Keratinocyte (primary cell): ENCODE measurements around the gene ZDHHC18. TPM values are rescaled to one million over a fixed set of nuclear protein-coding genes. Genes with fewer than 3 reads are reported as not detected.

Experiments
- DNase-seq: peaks from one replicate; pipeline ENCODE4 v3.0.0-alpha.2; 2011; ENCODE audit warnings: low read depth, missing footprints, low spot score
- FAIRE-seq: peaks from 2 replicates; lab custom pipeline; 2011; peaks lifted over from hg19 to GRCh38; lab: Jason Lieb, UNC
- H2AFZ ChIP-seq: 2 replicates; pipeline ENCODE4 v1.6.0; 2012; ENCODE audit warnings: low read length, control low read depth, inconsistent platforms; ENCODE audit not compliant: control insufficient read depth
- H3K27ac ChIP-seq: 2 replicates; pipeline ENCODE4 v1.5.1; 2011; ENCODE audit warnings: low read length; ENCODE audit not compliant: control insufficient read depth, insufficient read depth
- H3K27me3 ChIP-seq: 3 replicates; pipeline ENCODE4 v1.6.0; 2011; ENCODE audit warnings: low read length; ENCODE audit not compliant: control insufficient read depth, insufficient read depth; ENCODE audit errors: extremely low read depth
- H3K36me3 ChIP-seq, 2 experiments: 2 replicates in 1 of 2; 3 replicates in 1 of 2; pipeline ENCODE4 v1.5.1; 2011; ENCODE audit warnings: low read length in 2 of 2, mild to moderate bottlenecking in 1 of 2; ENCODE audit not compliant: control insufficient read depth in 2 of 2, insufficient read depth in 2 of 2; ENCODE audit errors: extremely low read depth in 1 of 2
- H3K4me1 ChIP-seq: 3 replicates; pipeline ENCODE4 v1.5.1; 2011; ENCODE audit warnings: low read length; ENCODE audit not compliant: control insufficient read depth, insufficient read depth; ENCODE audit errors: extremely low read depth
- H3K4me2 ChIP-seq: 3 replicates; pipeline ENCODE4 v1.6.0; 2011; ENCODE audit warnings: low read depth, low read length; ENCODE audit not compliant: control insufficient read depth, insufficient read depth; ENCODE audit errors: extremely low read depth
- H3K4me3 ChIP-seq, 3 experiments: fragments of 200-600 bp in 1 of 3; sonication (generic) in 1 of 3; 2 replicates in 2 of 3; 3 replicates in 1 of 3; pipeline ENCODE4 v1.5.1; 2011 to 2016; ENCODE audit warnings: low read length in 3 of 3, mild to moderate bottlenecking in 3 of 3, control low read depth in 2 of 3, inconsistent platforms in 1 of 3, low read depth in 1 of 3, mixed read lengths in 1 of 3, mixed run types in 1 of 3, moderate library complexity in 1 of 3; ENCODE audit not compliant: control insufficient read depth in 2 of 3, insufficient read depth in 2 of 3; ENCODE audit errors: extremely low read depth in 1 of 3
- H3K79me2 ChIP-seq: 2 replicates; pipeline ENCODE4 v1.6.0; 2012; ENCODE audit warnings: low read length; ENCODE audit not compliant: control insufficient read depth, insufficient read depth
- H3K9ac ChIP-seq: 3 replicates; pipeline ENCODE4 v1.6.0; 2011; ENCODE audit warnings: low read length; ENCODE audit not compliant: control insufficient read depth, insufficient read depth; ENCODE audit errors: extremely low read depth
- H3K9me1 ChIP-seq: 3 replicates; pipeline ENCODE4 v1.6.0; 2011; ENCODE audit warnings: low read length; ENCODE audit not compliant: control insufficient read depth, insufficient read depth; ENCODE audit errors: extremely low read depth
- H3K9me3 ChIP-seq: 2 replicates; pipeline ENCODE4 v1.5.1; 2012; ENCODE audit warnings: low read depth, low read length; ENCODE audit not compliant: control insufficient read depth
- H4K20me1 ChIP-seq: 3 replicates; pipeline ENCODE4 v1.6.0; 2011; ENCODE audit warnings: low read length; ENCODE audit not compliant: control insufficient read depth, insufficient read depth; ENCODE audit errors: extremely low read depth
- CTCF ChIP-seq, 3 experiments: IDR thresholded peaks in 1 of 3; conservative IDR thresholded peaks in 1 of 3; optimal IDR thresholded peaks in 1 of 3; 2 replicates in 2 of 3; 3 replicates in 1 of 3; pipeline versions ENCODE3 to v1.5.1; 2011; ENCODE audit warnings: low read length in 3 of 3, mild to moderate bottlenecking in 3 of 3, moderate library complexity in 2 of 3, control low read depth in 1 of 3, inconsistent platforms in 1 of 3; ENCODE audit not compliant: insufficient read depth in 2 of 3; ENCODE audit errors: extremely low read depth in 1 of 3
- EZH2 ChIP-seq: IDR thresholded peaks from one replicate; pipeline ENCODE4 v1.6.1; 2012; ENCODE audit warnings: inconsistent platforms, mild to moderate bottlenecking, low read length, moderate library complexity
- dilution Hi-C: fragments of 300-500 bp; cut with MboI; formaldehyde crosslinking; loops from one replicate; pipeline ENCODE4 v1.7.0; 2020; ENCODE audit warnings: low sequenced_read_pairs; ENCODE audit not compliant: extremely low pct_ligation_motif_present
- polyA plus RNA-seq, 5 experiments: library from polyadenylated mRNA; depleted of rRNA in 3 of 5; stranded (reverse) in 3 of 5; stranded (forward) in 1 of 5; unstranded in 1 of 5; fragments of >200 nt; gene quantifications; 1 replicate in 1 of 5; 2 replicates in 3 of 5; 3 replicates in 1 of 5; pipeline versions ENCODE4 v1.2.1 to v1.2.3, GENCODE V29; 2011 to 2012; ENCODE audit warnings: missing spikeins in 2 of 5, low read depth in 1 of 5, low replicate concordance in 1 of 5

The ZDHHC18 gene
- polyA plus RNA-seq, 1 donor (not counting 4 experiments of a cell fraction or from before 2014, with no cell fraction given), result 18.1 TPM

- Histone ChIP-seq H3K4me2 (no peak overlapping the region), H3K9me3 (no peaks in the 10 kb centered on the region), H2AFZ (no peak overlapping the region), H3K79me2 (no peaks in the 10 kb centered on the region), H3K27me3 (no peaks in the 10 kb centered on the region), H3K4me3 (no peak overlapping the region), H3K36me3 (no peaks in the 10 kb centered on the region), H3K9ac (no peak overlapping the region), H3K4me1 (peaks cover 13% of the 10 kb centered on the region), H3K9me1 (no peaks in the 10 kb centered on the region), H4K20me1 (no peaks in the 10 kb centered on the region), H3K27ac (no peak overlapping the region)
- FAIRE-seq, result no peak
- no peak for TF ChIP-seq CTCF (optimal IDR thresholded peaks at IDR 0.05 in 1 of 3, IDR thresholded peaks at IDR 0.05 in 1 of 3, conservative IDR thresholded peaks at IDR 0.05 in 1 of 3; ENCODE audit: extremely low read depth in 1 of 3, insufficient read depth in 2 of 3, low read length in 3 of 3)
- no peak for TF ChIP-seq EZH2
- no peak for DNase-seq
- dilution Hi-C loops, result no loop called here
These were observed 5.7 kb upstream of the ZDHHC18 start for GRCh38 chr1:26820784-26821269.

GRCh38 chr1:26822737-26823395 is 3.6 kb upstream of the ZDHHC18 start:
- Histone ChIP-seq H3K4me1 (peaks cover 23% of the 10 kb centered on the region), H3K36me3 (no peaks in the 10 kb centered on the region), H2AFZ (no peak overlapping the region), H3K79me2 (peaks cover 10% of the 10 kb centered on the region), H3K9me3 (no peaks in the 10 kb centered on the region), H3K9ac (no peak overlapping the region), H4K20me1 (no peaks in the 10 kb centered on the region), H3K4me3 (no peak overlapping the region), H3K27me3 (no peaks in the 10 kb centered on the region), H3K9me1 (no peaks in the 10 kb centered on the region), H3K4me2 (no peak overlapping the region), H3K27ac (no peak overlapping the region)
- no peak for FAIRE-seq
- DNase-seq, result no peak
- dilution Hi-C loops, result no loop called here
- TF ChIP-seq EZH2 (no peak), CTCF (optimal IDR thresholded peaks at IDR 0.05 in 1 of 3, IDR thresholded peaks at IDR 0.05 in 1 of 3, conservative IDR thresholded peaks at IDR 0.05 in 1 of 3; ENCODE audit: extremely low read depth in 1 of 3, insufficient read depth in 2 of 3, low read length in 3 of 3) (no peak)
